ENCODE data around the gene SP4.

The SP4 gene

DNA sequence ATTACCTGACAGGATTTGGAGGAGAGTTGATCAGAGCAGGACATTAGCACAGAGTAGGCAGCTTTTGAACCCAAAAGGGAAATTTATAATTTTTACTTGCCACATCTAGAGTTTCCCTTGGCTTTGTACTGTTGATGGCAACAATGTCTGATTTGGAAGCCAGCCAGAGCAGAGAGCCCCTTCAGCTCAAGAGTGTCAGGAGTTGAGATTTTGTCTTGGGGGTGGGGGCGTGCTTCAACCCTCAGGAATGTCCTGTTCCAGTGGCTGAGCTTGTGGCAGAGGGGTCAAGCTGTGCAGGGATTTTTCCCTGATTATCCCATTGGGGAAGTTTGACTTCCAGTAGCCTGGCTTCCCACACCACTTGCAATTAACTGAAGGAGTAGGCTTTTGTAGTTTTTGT is 27.0 kb downstream of the SP4 start:
- H3K27ac ChIP-seq (ENCODE audit: low read depth, low read length) = no peak overlapping the region
- no peak overlapping the region for H3K9ac ChIP-seq (ENCODE audit: low read length)
- H3K27me3 ChIP-seq (ENCODE audit: control insufficient read depth, insufficient read depth, low read length) = no peaks in the 10 kb centered on the region
- H3K4me1 ChIP-seq (ENCODE audit: control insufficient read depth, insufficient read depth, low read length) = no peaks in the 10 kb centered on the region
- H3K36me3 ChIP-seq (ENCODE audit: control insufficient read depth, insufficient read depth, low read length) = no peaks in the 10 kb centered on the region
- no peak overlapping the region for H3K4me3 ChIP-seq (ENCODE audit: low read length)

DNA sequence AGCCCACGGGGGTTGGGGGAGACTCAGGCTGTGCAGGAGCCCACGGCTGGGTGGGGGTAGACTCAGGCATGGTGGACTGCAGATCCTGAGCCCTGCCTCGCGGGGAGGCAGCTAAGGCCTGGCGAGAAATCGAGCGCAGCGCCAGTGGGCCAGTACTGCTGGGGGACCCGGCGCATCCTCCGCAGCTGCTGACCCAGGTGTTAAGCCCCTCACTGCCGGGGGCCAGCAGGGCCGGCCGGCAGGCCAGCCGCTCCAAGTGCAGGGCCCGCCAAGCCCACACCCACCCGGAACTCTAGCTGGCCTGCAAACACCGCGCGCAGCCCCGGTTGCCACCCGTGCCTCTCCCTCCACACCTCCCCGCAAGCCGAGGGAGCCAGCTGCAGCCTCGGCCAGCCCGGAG is 33.4 kb downstream of the SP4 start:
- Histone ChIP-seq H3K4me1 (ENCODE audit: control insufficient read depth, insufficient read depth, low read length) (no peaks in the 10 kb centered on the region), H3K9ac (ENCODE audit: low read length) (no peak overlapping the region), H3K27ac (ENCODE audit: low read depth, low read length) (no peak overlapping the region), H3K27me3 (ENCODE audit: control insufficient read depth, insufficient read depth, low read length) (no peaks in the 10 kb centered on the region), H3K4me3 (ENCODE audit: low read length) (no peak overlapping the region), H3K36me3 (ENCODE audit: control insufficient read depth, insufficient read depth, low read length) (no peaks in the 10 kb centered on the region)

DNA sequence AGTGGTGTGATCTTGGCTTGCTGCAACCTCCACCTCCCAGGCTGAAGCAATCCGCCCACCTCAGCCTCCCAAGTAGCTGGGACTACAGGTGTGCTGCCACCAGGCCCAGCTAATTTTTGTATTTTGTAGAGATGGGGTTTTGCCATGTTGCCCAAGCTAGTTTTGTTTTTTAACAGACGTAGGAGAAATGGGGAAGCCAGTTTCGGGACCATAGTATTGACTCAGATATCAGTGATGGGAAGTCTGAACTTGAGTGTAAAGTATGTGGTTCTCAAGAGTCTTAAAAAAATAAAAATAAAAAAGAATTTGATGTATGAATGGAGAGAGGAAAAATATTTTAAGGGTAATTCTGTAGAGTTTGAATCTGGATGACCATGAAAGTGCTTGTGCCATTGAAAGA is 34.2 kb downstream of the SP4 start:
- H3K27me3 ChIP-seq (ENCODE audit: control insufficient read depth, insufficient read depth, low read length) = no peaks in the 10 kb centered on the region
- no peak overlapping the region for H3K4me3 ChIP-seq (ENCODE audit: low read length)
- no peaks in the 10 kb centered on the region for H3K36me3 ChIP-seq (ENCODE audit: control insufficient read depth, insufficient read depth, low read length)
- no peak overlapping the region for H3K9ac ChIP-seq (ENCODE audit: low read length)
- H3K4me1 ChIP-seq (ENCODE audit: control insufficient read depth, insufficient read depth, low read length) = no peaks in the 10 kb centered on the region
- H3K27ac ChIP-seq (ENCODE audit: low read depth, low read length) = no peak overlapping the region

- Histone ChIP-seq H3K27me3 (ENCODE audit: control insufficient read depth, insufficient read depth, low read length) (no peaks in the 10 kb centered on the region), H3K4me3 (ENCODE audit: low read length) (no peak overlapping the region), H3K9ac (ENCODE audit: low read length) (no peak overlapping the region), H3K27ac (ENCODE audit: low read depth, low read length) (no peak overlapping the region), H3K4me1 (ENCODE audit: control insufficient read depth, insufficient read depth, low read length) (no peaks in the 10 kb centered on the region), H3K36me3 (ENCODE audit: control insufficient read depth, insufficient read depth, low read length) (no peaks in the 10 kb centered on the region)
These were observed 35.6 kb downstream of the SP4 start for GRCh38 chr7:21463524-21463923.

DNA sequence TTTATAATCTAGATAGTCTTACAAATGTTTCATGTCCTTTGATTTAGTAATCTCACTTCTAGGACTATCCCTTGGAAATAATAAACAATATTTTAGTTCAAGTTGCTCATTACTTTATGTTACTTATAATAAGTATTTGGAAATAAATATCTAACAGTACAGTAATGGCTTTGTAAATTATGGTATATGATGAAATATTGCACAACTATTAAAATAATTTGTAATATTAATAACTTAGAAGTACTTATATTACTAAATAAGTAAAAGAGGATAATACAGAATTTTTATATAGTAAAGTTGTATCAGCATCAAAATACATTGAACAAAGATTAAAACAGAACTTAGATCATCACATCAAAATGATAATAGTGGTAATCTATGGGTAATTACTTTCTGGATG is 41.1 kb downstream of the SP4 start:
- no peak overlapping the region for H3K4me3 ChIP-seq (ENCODE audit: low read length)
- H3K27ac ChIP-seq (ENCODE audit: low read depth, low read length) = no peak overlapping the region
- H3K9ac ChIP-seq (ENCODE audit: low read length) = no peak overlapping the region
- H3K36me3 ChIP-seq (ENCODE audit: control insufficient read depth, insufficient read depth, low read length) = no peaks in the 10 kb centered on the region
- H3K27me3 ChIP-seq (ENCODE audit: control insufficient read depth, insufficient read depth, low read length) = no peaks in the 10 kb centered on the region
- H3K4me1 ChIP-seq (ENCODE audit: control insufficient read depth, insufficient read depth, low read length) = no peaks in the 10 kb centered on the region

DNA sequence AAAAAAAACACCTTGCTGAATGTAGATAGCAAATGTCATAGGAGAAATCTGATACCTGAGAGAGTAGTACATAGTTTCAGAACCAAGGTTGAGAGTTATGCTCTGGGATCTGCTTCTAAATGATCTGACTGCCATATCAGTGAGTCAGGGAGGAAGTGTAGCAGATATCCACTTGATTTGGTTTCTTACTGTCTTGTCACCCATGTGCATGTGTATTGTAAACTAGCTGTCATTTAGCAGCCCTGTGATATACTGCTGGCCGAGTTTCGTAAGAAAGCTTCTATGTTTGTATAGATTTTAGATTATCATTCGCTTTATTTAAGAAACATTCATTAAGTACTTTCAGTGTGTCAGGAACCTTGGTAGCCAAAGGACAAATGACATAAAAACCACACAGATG is 42.0 kb downstream of the SP4 start:
- H3K4me3 ChIP-seq (ENCODE audit: low read length) = no peak overlapping the region
- no peaks in the 10 kb centered on the region for H3K4me1 ChIP-seq (ENCODE audit: control insufficient read depth, insufficient read depth, low read length)
- no peaks in the 10 kb centered on the region for H3K36me3 ChIP-seq (ENCODE audit: control insufficient read depth, insufficient read depth, low read length)
- H3K27ac ChIP-seq (ENCODE audit: low read depth, low read length) = no peak overlapping the region
- H3K9ac ChIP-seq (ENCODE audit: low read length) = no peak overlapping the region
- no peaks in the 10 kb centered on the region for H3K27me3 ChIP-seq (ENCODE audit: control insufficient read depth, insufficient read depth, low read length)

- Histone ChIP-seq H3K4me1 (ENCODE audit: control insufficient read depth, insufficient read depth, low read length) (no peaks in the 10 kb centered on the region), H3K27ac (ENCODE audit: low read depth, low read length) (no peak overlapping the region), H3K9ac (ENCODE audit: low read length) (no peak overlapping the region), H3K36me3 (ENCODE audit: control insufficient read depth, insufficient read depth, low read length) (peaks cover 1% of the 10 kb centered on the region), H3K4me3 (ENCODE audit: low read length) (no peak overlapping the region), H3K27me3 (ENCODE audit: control insufficient read depth, insufficient read depth, low read length) (no peaks in the 10 kb centered on the region)
These were observed 44.1 kb downstream of the SP4 start for GRCh38 chr7:21472029-21472428.

- H3K27me3 ChIP-seq (ENCODE audit: control insufficient read depth, insufficient read depth, low read length) = no peaks in the 10 kb centered on the region
These were observed 48.5 kb downstream of the SP4 start for GRCh38 chr7:21476429-21476828.

DNA sequence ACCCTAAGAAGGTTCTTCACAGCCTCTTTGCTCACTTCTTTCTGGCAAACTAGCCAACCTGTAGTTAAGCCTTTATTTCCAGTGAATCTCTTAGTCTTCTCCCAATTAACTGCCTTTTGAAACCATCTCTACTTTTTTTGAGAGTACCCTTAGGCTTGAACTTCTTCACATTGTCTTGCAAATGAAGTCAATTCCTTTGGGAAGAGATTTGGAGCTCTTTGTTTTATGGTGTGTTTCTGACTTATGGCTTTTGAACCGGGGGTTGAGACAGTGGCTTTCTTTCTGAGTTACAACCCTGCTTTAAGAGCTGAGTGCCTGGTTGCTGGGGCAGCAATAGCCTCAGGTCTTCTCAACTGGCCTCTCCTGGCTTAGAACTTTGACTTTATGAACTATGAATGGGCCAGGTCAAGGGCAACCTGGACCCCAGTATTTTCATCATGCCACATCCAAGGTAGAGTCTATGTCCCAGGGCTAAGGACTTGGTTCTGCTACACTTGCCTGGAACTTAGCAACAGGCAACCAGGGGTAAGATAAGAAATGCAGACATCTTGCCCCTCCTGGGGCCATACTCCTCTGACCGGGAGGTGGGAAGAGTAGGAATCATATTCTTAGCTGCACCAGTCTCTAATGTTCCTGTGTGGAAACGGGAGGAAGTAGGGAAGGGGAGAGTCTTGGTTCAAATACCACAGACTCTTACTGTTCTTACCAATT is 53.0 kb downstream of the SP4 start:
- Histone ChIP-seq H3K4me3 (ENCODE audit: low read length) (no peak overlapping the region), H3K27me3 (ENCODE audit: control insufficient read depth, insufficient read depth, low read length) (no peaks in the 10 kb centered on the region), H3K4me1 (ENCODE audit: control insufficient read depth, insufficient read depth, low read length) (no peaks in the 10 kb centered on the region), H3K27ac (ENCODE audit: low read depth, low read length) (no peak overlapping the region), H3K9ac (ENCODE audit: low read length) (no peak overlapping the region), H3K36me3 (ENCODE audit: control insufficient read depth, insufficient read depth, low read length) (peaks cover 2% of the 10 kb centered on the region)

More at GRCh38 chr7:21476429-21476828, 48.5 kb downstream of the SP4 start:
- Histone ChIP-seq H3K36me3 (ENCODE audit: control insufficient read depth, insufficient read depth, low read length) (peaks cover 2% of the 10 kb centered on the region), H3K27ac (ENCODE audit: low read depth, low read length) (no peak overlapping the region), H3K4me1 (ENCODE audit: control insufficient read depth, insufficient read depth, low read length) (no peaks in the 10 kb centered on the region), H3K9ac (ENCODE audit: low read length) (no peak overlapping the region), H3K4me3 (ENCODE audit: low read length) (no peak overlapping the region)

DNA sequence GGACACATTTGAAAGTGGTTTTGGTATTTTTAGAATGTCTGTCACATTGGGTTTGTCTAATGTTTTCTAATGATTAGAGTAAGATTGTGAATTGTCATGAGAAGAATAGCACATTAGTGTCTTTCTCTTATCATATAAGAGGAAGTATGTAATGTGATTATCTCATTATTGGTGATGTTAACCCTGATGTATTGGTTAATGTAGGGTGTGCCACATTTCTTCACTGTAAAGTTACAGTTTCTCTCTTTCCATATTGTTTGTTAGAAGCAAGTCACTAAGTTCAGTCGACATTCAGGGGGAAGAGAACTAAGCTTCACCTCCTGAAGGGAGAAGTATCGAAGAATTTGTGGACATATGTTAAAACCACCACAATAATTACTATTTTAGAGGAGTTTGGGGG is 58.6 kb downstream of the SP4 start:
- Histone ChIP-seq H3K9ac (ENCODE audit: low read length) (no peak overlapping the region), H3K36me3 (ENCODE audit: control insufficient read depth, insufficient read depth, low read length) (no peaks in the 10 kb centered on the region), H3K4me1 (ENCODE audit: control insufficient read depth, insufficient read depth, low read length) (no peaks in the 10 kb centered on the region), H3K4me3 (ENCODE audit: low read length) (no peak overlapping the region), H3K27ac (ENCODE audit: low read depth, low read length) (no peak overlapping the region), H3K27me3 (ENCODE audit: control insufficient read depth, insufficient read depth, low read length) (no peaks in the 10 kb centered on the region)

- Histone ChIP-seq H3K4me1 (ENCODE audit: control insufficient read depth, insufficient read depth, low read length) (no peaks in the 10 kb centered on the region), H3K4me3 (ENCODE audit: low read length) (no peak overlapping the region), H3K9ac (ENCODE audit: low read length) (no peak overlapping the region), H3K27ac (ENCODE audit: low read depth, low read length) (no peak overlapping the region), H3K27me3 (ENCODE audit: control insufficient read depth, insufficient read depth, low read length) (no peaks in the 10 kb centered on the region), H3K36me3 (ENCODE audit: control insufficient read depth, insufficient read depth, low read length) (no peaks in the 10 kb centered on the region)
These were observed 67.8 kb downstream of the SP4 start for GRCh38 chr7:21495731-21496130.

DNA sequence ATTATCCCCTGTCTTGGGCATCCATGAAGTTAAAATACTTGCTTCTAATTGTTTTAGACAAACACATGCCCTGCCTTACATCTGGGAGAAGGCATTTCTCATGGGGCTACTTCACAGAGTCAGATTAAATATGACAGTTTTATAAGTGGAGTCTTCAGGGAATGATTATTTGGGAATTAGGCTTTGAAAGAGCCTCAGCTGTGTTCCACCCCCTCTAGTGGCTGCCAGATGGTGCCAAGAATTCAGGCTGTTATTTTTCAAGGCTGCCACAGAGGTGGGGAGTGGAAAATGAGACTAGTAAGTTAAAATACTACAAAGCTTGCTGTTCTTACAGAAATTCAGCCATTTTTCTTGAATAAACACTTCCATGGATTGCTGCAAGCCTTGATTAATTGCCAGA is 69.2 kb downstream of the SP4 start:
- Histone ChIP-seq H3K27me3 (ENCODE audit: control insufficient read depth, insufficient read depth, low read length) (no peaks in the 10 kb centered on the region), H3K4me1 (ENCODE audit: control insufficient read depth, insufficient read depth, low read length) (no peaks in the 10 kb centered on the region), H3K27ac (ENCODE audit: low read depth, low read length) (no peak overlapping the region)

DNA sequence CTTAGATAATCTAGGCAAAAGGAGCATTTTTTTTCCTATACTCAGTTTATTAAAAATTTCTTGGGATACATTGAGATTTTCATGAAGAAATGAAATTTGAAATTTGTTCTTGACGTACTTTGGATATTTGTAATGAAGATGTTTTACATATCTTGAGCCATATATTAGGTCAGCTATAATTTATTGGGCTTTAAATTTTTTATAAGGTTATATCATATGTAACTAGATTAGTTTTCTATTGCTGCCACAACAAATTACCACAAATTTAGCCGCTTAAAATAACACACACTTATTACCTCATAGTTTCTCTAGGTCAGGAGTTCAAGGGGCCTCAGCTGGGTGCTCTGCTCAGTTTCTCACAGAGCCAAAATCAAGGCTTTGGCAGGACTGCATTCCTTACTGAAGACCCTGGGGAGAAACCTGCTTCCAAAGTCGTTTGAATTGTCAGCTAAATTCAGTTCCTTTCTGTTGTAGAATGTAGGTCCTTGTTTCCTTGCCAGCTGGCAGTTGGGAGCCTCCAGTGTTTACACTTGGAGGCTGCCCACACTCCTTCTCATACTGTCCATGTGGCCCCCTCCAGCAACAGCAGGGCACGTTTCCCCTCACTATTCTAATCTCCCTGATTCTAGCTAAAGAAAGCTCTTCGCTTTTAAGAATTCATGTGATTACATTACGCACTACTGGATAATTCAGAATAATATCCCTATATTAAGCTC is 72.4 kb downstream of the SP4 start:
- no peaks in the 10 kb centered on the region for H3K27me3 ChIP-seq (ENCODE audit: control insufficient read depth, insufficient read depth, low read length)
- H3K4me3 ChIP-seq (ENCODE audit: low read length) = no peak overlapping the region
- no peaks in the 10 kb centered on the region for H3K4me1 ChIP-seq (ENCODE audit: control insufficient read depth, insufficient read depth, low read length)
- H3K36me3 ChIP-seq (ENCODE audit: control insufficient read depth, insufficient read depth, low read length) = no peaks in the 10 kb centered on the region
- H3K9ac ChIP-seq (ENCODE audit: low read length) = no peak overlapping the region
- no peak overlapping the region for H3K27ac ChIP-seq (ENCODE audit: low read depth, low read length)

More for the DNA sequence above, 69.2 kb downstream of the SP4 start:
- H3K36me3 ChIP-seq (ENCODE audit: control insufficient read depth, insufficient read depth, low read length) = no peaks in the 10 kb centered on the region
- no peak overlapping the region for H3K9ac ChIP-seq (ENCODE audit: low read length)
- H3K4me3 ChIP-seq (ENCODE audit: low read length) = no peak overlapping the region
